Measurements from ENCODE around the gene ZCCHC2. TPM values are rescaled to one million over a fixed set of nuclear protein-coding genes. Genes with fewer than 3 reads are reported as not detected.

ZCCHC2 gene
- total and polyA plus RNA-seq, 4 donors = 15.2 to 15.5 (median 15.4) TPM

- H3K4me3 ChIP-seq (ENCODE audit: low read depth, low read length) = peak overlapping the region; percentile 20
- H3K27me3 ChIP-seq (ENCODE audit: control insufficient read depth, insufficient read depth, low read length) = peaks cover 5% of the 10 kb centered on the region
- H3K9me3 ChIP-seq (ENCODE audit: control insufficient read depth, insufficient read depth, low read length) = peaks cover 2% of the 10 kb centered on the region
- no peaks in the 10 kb centered on the region for H3K36me3 ChIP-seq (ENCODE audit: control insufficient read depth, insufficient read depth, low read length)
- peaks cover 26% of the 10 kb centered on the region for H3K4me1 ChIP-seq (ENCODE audit: control insufficient read depth, insufficient read depth, low read length)
- 16% methylated on average over 24 of the region's 24 CpGs for WGBS (ENCODE audit: insufficient coverage)
- DNase-seq (ENCODE audit: low read depth in 4 of 6, low spot score in 6 of 6) = peak in 3 of 6 donors; percentile 42 to 90 (median 68)
- peak overlapping the region; percentile 15 for H3K27ac ChIP-seq (ENCODE audit: low read depth, low read length)
These were observed 88.0 kb downstream of the ZCCHC2 start for GRCh38 chr18:62610701-62611411.

- H3K27ac ChIP-seq (ENCODE audit: low read depth, low read length) = peak overlapping the region; percentile 15
- H3K9me3 ChIP-seq (ENCODE audit: control insufficient read depth, insufficient read depth, low read length) = peaks cover 2% of the 10 kb centered on the region
- WGBS (ENCODE audit: insufficient coverage) = 51% methylated on average over 31 of the region's 32 CpGs
- peaks cover 29% of the 10 kb centered on the region for H3K4me1 ChIP-seq (ENCODE audit: control insufficient read depth, insufficient read depth, low read length)
- H3K27me3 ChIP-seq (ENCODE audit: control insufficient read depth, insufficient read depth, low read length) = peaks cover 5% of the 10 kb centered on the region
- H3K36me3 ChIP-seq (ENCODE audit: control insufficient read depth, insufficient read depth, low read length) = no peaks in the 10 kb centered on the region
- peak overlapping the region; percentile 20 for H3K4me3 ChIP-seq (ENCODE audit: low read depth, low read length)
- DNase-seq (ENCODE audit: low read depth in 4 of 6, low spot score in 6 of 6) = no peak
These were observed 88.8 kb downstream of the ZCCHC2 start for GRCh38 chr18:62611453-62612288.

- H3K36me3 ChIP-seq (ENCODE audit: control insufficient read depth, insufficient read depth, low read length) = no peaks in the 10 kb centered on the region
- no peak for DNase-seq (ENCODE audit: low read depth in 4 of 6, low spot score in 6 of 6)
- peaks cover 31% of the 10 kb centered on the region for H3K4me1 ChIP-seq (ENCODE audit: control insufficient read depth, insufficient read depth, low read length)
- no peak overlapping the region for H3K27ac ChIP-seq (ENCODE audit: low read depth, low read length)
- peaks cover 5% of the 10 kb centered on the region for H3K27me3 ChIP-seq (ENCODE audit: control insufficient read depth, insufficient read depth, low read length)
- H3K9me3 ChIP-seq (ENCODE audit: control insufficient read depth, insufficient read depth, low read length) = peaks cover 2% of the 10 kb centered on the region
- WGBS (ENCODE audit: insufficient coverage) = 49% methylated on average over 4 of the region's 4 CpGs
- H3K4me3 ChIP-seq (ENCODE audit: low read depth, low read length) = no peak overlapping the region
These were observed 89.4 kb downstream of the ZCCHC2 start for GRCh38 chr18:62612289-62612645.

- H3K9me3 ChIP-seq (ENCODE audit: control insufficient read depth, insufficient read depth, low read length) = peaks cover 2% of the 10 kb centered on the region
- no peak for DNase-seq (ENCODE audit: low read depth in 4 of 6, low spot score in 6 of 6)
- H3K27me3 ChIP-seq (ENCODE audit: control insufficient read depth, insufficient read depth, low read length) = peaks cover 5% of the 10 kb centered on the region
- no peak overlapping the region for H3K27ac ChIP-seq (ENCODE audit: low read depth, low read length)
- WGBS (ENCODE audit: insufficient coverage) = 87% methylated on average over 2 of the region's 4 CpGs
- H3K4me1 ChIP-seq (ENCODE audit: control insufficient read depth, insufficient read depth, low read length) = peaks cover 31% of the 10 kb centered on the region
- no peaks in the 10 kb centered on the region for H3K36me3 ChIP-seq (ENCODE audit: control insufficient read depth, insufficient read depth, low read length)
- no peak overlapping the region for H3K4me3 ChIP-seq (ENCODE audit: low read depth, low read length)
These were observed 90.0 kb downstream of the ZCCHC2 start for GRCh38 chr18:62612776-62613175.

GRCh38 chr18:62614494-62614893 is 91.7 kb downstream of the ZCCHC2 start:
- H3K4me3 ChIP-seq (ENCODE audit: low read depth, low read length) = no peak overlapping the region
- H3K27ac ChIP-seq (ENCODE audit: low read depth, low read length) = no peak overlapping the region
- DNase-seq (ENCODE audit: low read depth in 4 of 6, low spot score in 6 of 6) = no peak
- H3K9me3 ChIP-seq (ENCODE audit: control insufficient read depth, insufficient read depth, low read length) = no peaks in the 10 kb centered on the region
- peaks cover 5% of the 10 kb centered on the region for H3K27me3 ChIP-seq (ENCODE audit: control insufficient read depth, insufficient read depth, low read length)
- 91% methylated on average over 7 of the region's 9 CpGs for WGBS (ENCODE audit: insufficient coverage)
- peaks cover 29% of the 10 kb centered on the region for H3K4me1 ChIP-seq (ENCODE audit: control insufficient read depth, insufficient read depth, low read length)
- no peaks in the 10 kb centered on the region for H3K36me3 ChIP-seq (ENCODE audit: control insufficient read depth, insufficient read depth, low read length)

GRCh38 chr18:62616331-62616805 is 93.5 kb downstream of the ZCCHC2 start:
- peak overlapping the region; percentile 57 for H3K27ac ChIP-seq (ENCODE audit: low read depth, low read length)
- 86% methylated on average over 16 of the region's 18 CpGs for WGBS (ENCODE audit: insufficient coverage)

GRCh38 chr18:62617793-62618591 is 95.2 kb downstream of the ZCCHC2 start:
- no peak for DNase-seq (ENCODE audit: low read depth in 4 of 6, low spot score in 6 of 6)
- Histone ChIP-seq H3K4me3 (ENCODE audit: low read depth, low read length) (no peak overlapping the region), H3K27me3 (ENCODE audit: control insufficient read depth, insufficient read depth, low read length) (no peaks in the 10 kb centered on the region), H3K9me3 (ENCODE audit: control insufficient read depth, insufficient read depth, low read length) (no peaks in the 10 kb centered on the region), H3K27ac (ENCODE audit: low read depth, low read length) (no peak overlapping the region), H3K36me3 (ENCODE audit: control insufficient read depth, insufficient read depth, low read length) (no peaks in the 10 kb centered on the region), H3K4me1 (ENCODE audit: control insufficient read depth, insufficient read depth, low read length) (peaks cover 10% of the 10 kb centered on the region)
- WGBS (ENCODE audit: insufficient coverage) = 95% methylated on average over 2 of the region's 8 CpGs

More at GRCh38 chr18:62616331-62616805, 93.5 kb downstream of the ZCCHC2 start:
- Histone ChIP-seq H3K4me3 (ENCODE audit: low read depth, low read length) (no peak overlapping the region), H3K27me3 (ENCODE audit: control insufficient read depth, insufficient read depth, low read length) (peaks cover 3% of the 10 kb centered on the region), H3K9me3 (ENCODE audit: control insufficient read depth, insufficient read depth, low read length) (no peaks in the 10 kb centered on the region), H3K36me3 (ENCODE audit: control insufficient read depth, insufficient read depth, low read length) (no peaks in the 10 kb centered on the region), H3K4me1 (ENCODE audit: control insufficient read depth, insufficient read depth, low read length) (peaks cover 19% of the 10 kb centered on the region)
- DNase-seq (ENCODE audit: low read depth in 4 of 6, low spot score in 6 of 6) = peak in 1 of 6 donors; percentile 38

- Histone ChIP-seq H3K4me1 (ENCODE audit: control insufficient read depth, insufficient read depth, low read length) (peaks cover 10% of the 10 kb centered on the region), H3K27me3 (ENCODE audit: control insufficient read depth, insufficient read depth, low read length) (no peaks in the 10 kb centered on the region), H3K27ac (ENCODE audit: low read depth, low read length) (no peak overlapping the region), H3K36me3 (ENCODE audit: control insufficient read depth, insufficient read depth, low read length) (no peaks in the 10 kb centered on the region), H3K9me3 (ENCODE audit: control insufficient read depth, insufficient read depth, low read length) (no peaks in the 10 kb centered on the region), H3K4me3 (ENCODE audit: low read depth, low read length) (no peak overlapping the region)
- WGBS (ENCODE audit: insufficient coverage) = 100% methylated on average over 1 of the region's 1 CpG
- DNase-seq (ENCODE audit: low read depth in 4 of 6, low spot score in 6 of 6) = no peak
These were observed 95.9 kb downstream of the ZCCHC2 start for GRCh38 chr18:62618735-62619134.

GRCh38 chr18:62621546-62621945 is 98.7 kb downstream of the ZCCHC2 start:
- no peaks in the 10 kb centered on the region for H3K9me3 ChIP-seq (ENCODE audit: control insufficient read depth, insufficient read depth, low read length)
- peaks cover 7% of the 10 kb centered on the region for H3K4me1 ChIP-seq (ENCODE audit: control insufficient read depth, insufficient read depth, low read length)
- 88% methylated on average over 12 of the region's 12 CpGs for WGBS (ENCODE audit: insufficient coverage)
- no peaks in the 10 kb centered on the region for H3K36me3 ChIP-seq (ENCODE audit: control insufficient read depth, insufficient read depth, low read length)
- H3K27me3 ChIP-seq (ENCODE audit: control insufficient read depth, insufficient read depth, low read length) = no peaks in the 10 kb centered on the region
- DNase-seq (ENCODE audit: low read depth in 4 of 6, low spot score in 6 of 6) = no peak
- H3K4me3 ChIP-seq (ENCODE audit: low read depth, low read length) = no peak overlapping the region
- peak overlapping the region; percentile 7 for H3K27ac ChIP-seq (ENCODE audit: low read depth, low read length)

Measured in spinal cord (tissue), 10 donors.